ENCODE results near the gene ZDHHC7. TPM values are rescaled to one million over a fixed set of nuclear protein-coding genes. Genes with fewer than 3 reads are reported as not detected.

Gene ZDHHC7
- total RNA-seq, 4 donors from 2014 or later: 55.3 to 77.5 (median 66.3) TPM

- Histone ChIP-seq H3K4me1 (peaks cover 0 to 52% (median 17%) of the 10 kb centered on the region in 3 donors), H3K27ac (peak overlapping the region in 1 of 4 donors; percentile 65), H3K27me3 (no peaks in the 10 kb centered on the region), H3K9me3 (no peaks in the 10 kb centered on the region), H3K36me3 (peaks cover 0 to 73% of the 10 kb centered on the region in 2 donors), H3K4me3 (no peak overlapping the region)
- 89 to 90% methylated on average over 4 to 14 of the region's 22 CpGs for WGBS, 2 donors (ENCODE audit: low coverage in 1 of 2)
- ATAC-seq: no peak
- no peak for TF ChIP-seq CTCF (IDR thresholded peaks at IDR 0.05)
- TF ChIP-seq POLR2A (IDR thresholded peaks at IDR 0.05): no peak
- no peak for TF ChIP-seq EP300 (IDR thresholded peaks at IDR 0.05)
- no peak for TF ChIP-seq POLR2AphosphoS5 (IDR thresholded peaks at IDR 0.05)
Measured at GRCh38 chr16:84975522-84975921, 35.8 kb downstream of the ZDHHC7 start.

GRCh38 chr16:84975066-84975465, 36.3 kb downstream of the ZDHHC7 start:
- H3K4me1 ChIP-seq: peaks cover 0 to 57% (median 20%) of the 10 kb centered on the region in 3 donors
- no peaks in the 10 kb centered on the region for H3K27me3 ChIP-seq
- no peak for ATAC-seq
- H3K27ac ChIP-seq: peak overlapping the region in 1 of 4 donors; percentile 32
- 64 to 76% methylated on average over 2 to 5 of the region's 12 CpGs for WGBS, 2 donors (ENCODE audit: low coverage in 1 of 2)
- H3K36me3 ChIP-seq: peaks cover 0 to 68% of the 10 kb centered on the region in 2 donors
- TF ChIP-seq POLR2AphosphoS5 (IDR thresholded peaks at IDR 0.05) (no peak), POLR2A (IDR thresholded peaks at IDR 0.05) (no peak), EP300 (IDR thresholded peaks at IDR 0.05) (no peak), CTCF (IDR thresholded peaks at IDR 0.05) (no peak)
- no peak overlapping the region for H3K4me3 ChIP-seq
- no peaks in the 10 kb centered on the region for H3K9me3 ChIP-seq

- peaks cover 0 to 57% of the 10 kb centered on the region in 2 donors for H3K36me3 ChIP-seq
- no peak for TF ChIP-seq EP300 (IDR thresholded peaks at IDR 0.05)
- no peak for TF ChIP-seq CTCF (IDR thresholded peaks at IDR 0.05)
- no peak for TF ChIP-seq POLR2AphosphoS5 (IDR thresholded peaks at IDR 0.05)
- peaks cover 0 to 57% (median 20%) of the 10 kb centered on the region in 3 donors for H3K4me1 ChIP-seq
- ATAC-seq: no peak
- peak overlapping the region in 3 of 4 donors; percentile 58 to 78 (median 72) for H3K27ac ChIP-seq
- no peak overlapping the region for H3K4me3 ChIP-seq
- H3K27me3 ChIP-seq: no peaks in the 10 kb centered on the region
- H3K9me3 ChIP-seq: no peaks in the 10 kb centered on the region
- 81 to 83% methylated on average over 6 to 23 of the region's 23 CpGs for WGBS, 2 donors (ENCODE audit: low coverage in 1 of 2)
Measured at GRCh38 chr16:84973776-84974523, 37.4 kb downstream of the ZDHHC7 start.

GRCh38 chr16:84973236-84973635, 38.1 kb downstream of the ZDHHC7 start:
- H3K36me3 ChIP-seq: peaks cover 0 to 50% of the 10 kb centered on the region in 2 donors
- H3K27me3 ChIP-seq: no peaks in the 10 kb centered on the region
- peaks cover 0 to 57% (median 20%) of the 10 kb centered on the region in 3 donors for H3K4me1 ChIP-seq
- no peaks in the 10 kb centered on the region for H3K9me3 ChIP-seq
- H3K4me3 ChIP-seq: no peak overlapping the region
- 79 to 85% methylated on average over 6 to 7 of the region's 15 CpGs for WGBS, 2 donors (ENCODE audit: low coverage in 1 of 2)
- no peak for ATAC-seq
- H3K27ac ChIP-seq: peak overlapping the region; percentile 55 to 78 (median 65)
- TF ChIP-seq CTCF (IDR thresholded peaks at IDR 0.05) (no peak), POLR2A (IDR thresholded peaks at IDR 0.05) (no peak), EP300 (IDR thresholded peaks at IDR 0.05) (no peak), POLR2AphosphoS5 (IDR thresholded peaks at IDR 0.05) (no peak)

All from gastroesophageal sphincter (tissue), 4 donors.